ENCODE results near the gene TK2.
"Not testable (repeated sequence)": the region's sequence is repeated elsewhere in the genome, so short reads cannot be mapped to it uniquely, and the experiment has no call there.

DNA sequence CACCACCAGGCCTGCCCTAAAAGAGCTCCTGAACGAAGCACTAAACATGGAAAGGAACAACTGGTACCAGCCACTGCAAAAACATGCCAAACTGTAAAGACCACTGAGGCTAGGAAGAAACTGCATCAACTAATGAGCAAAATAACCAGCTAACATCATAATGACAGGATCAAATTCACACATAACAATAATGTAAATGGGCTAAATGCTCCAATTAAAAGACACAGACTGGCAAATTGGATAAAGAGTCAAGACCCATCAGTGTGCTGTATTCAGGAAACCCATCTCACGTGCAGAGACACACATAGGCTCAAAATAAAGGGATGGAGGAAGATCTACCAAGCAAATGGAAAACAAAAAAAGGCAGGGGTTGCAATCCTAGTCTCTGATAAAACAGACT, 52.0 kb downstream of the TK2 start:
- not testable (repeated sequence) for TF ChIP-seq ZNF331 (CRISPR knock-in tag; IDR thresholded peaks at IDR 0.05; ENCODE audit: low read depth); JUNB (IDR thresholded peaks at IDR 0.05; ENCODE audit: unreplicated experiment)
- TF ChIP-seq, protein P1, sequence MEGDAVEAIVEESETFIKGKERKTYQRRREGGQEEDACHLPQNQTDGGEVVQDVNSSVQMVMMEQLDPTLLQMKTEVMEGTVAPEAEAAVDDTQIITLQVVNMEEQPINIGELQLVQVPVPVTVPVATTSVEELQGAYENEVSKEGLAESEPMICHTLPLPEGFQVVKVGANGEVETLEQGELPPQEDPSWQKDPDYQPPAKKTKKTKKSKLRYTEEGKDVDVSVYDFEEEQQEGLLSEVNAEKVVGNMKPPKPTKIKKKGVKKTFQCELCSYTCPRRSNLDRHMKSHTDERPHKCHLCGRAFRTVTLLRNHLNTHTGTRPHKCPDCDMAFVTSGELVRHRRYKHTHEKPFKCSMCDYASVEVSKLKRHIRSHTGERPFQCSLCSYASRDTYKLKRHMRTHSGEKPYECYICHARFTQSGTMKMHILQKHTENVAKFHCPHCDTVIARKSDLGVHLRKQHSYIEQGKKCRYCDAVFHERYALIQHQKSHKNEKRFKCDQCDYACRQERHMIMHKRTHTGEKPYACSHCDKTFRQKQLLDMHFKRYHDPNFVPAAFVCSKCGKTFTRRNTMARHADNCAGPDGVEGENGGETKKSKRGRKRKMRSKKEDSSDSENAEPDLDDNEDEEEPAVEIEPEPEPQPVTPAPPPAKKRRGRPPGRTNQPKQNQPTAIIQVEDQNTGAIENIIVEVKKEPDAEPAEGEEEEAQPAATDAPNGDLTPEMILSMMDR (conservative IDR thresholded peaks at IDR 0.05; ENCODE audit: low read depth in 2 of 2), result not testable (repeated sequence)

All from GM23338 (cell line).